Measurements from ENCODE around the gene MYBPC2. TPM values are rescaled to one million over a fixed set of nuclear protein-coding genes. Genes with fewer than 3 reads are reported as not detected.

The MYBPC2 gene
- total RNA-seq, 6 experiments from 2014 or later: 0.12 to 0.56 (median 0.30) TPM; not detected in 3

DNA sequence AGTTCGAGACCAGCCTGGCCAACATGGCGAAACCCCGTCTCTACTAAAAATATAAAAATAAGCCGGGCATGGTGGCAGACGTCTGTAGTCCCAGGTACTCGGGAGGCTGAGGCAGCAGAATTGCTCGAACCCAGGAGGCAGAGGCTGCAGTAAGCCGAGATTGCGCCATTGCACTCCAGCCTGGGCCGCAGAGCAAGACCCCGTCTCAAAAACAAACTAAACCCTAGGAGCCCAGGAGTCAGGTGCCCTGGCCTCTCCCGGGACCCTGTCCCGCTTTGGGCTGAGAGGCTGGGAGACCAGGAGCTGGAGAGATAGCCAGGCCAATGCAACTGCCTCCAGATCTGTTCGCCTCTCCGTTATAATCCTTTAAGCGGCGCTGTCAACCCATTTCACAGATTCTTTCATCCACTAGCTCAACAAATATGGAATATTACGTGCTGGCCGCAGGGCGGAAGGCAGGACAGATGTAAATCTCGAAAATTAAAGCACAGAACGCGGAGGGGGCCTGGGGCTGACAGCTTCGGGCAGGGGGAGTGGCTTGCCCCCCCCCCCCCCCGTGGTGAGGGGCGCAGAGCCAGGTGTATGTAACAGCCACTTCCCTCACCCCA, 5.3 kb upstream of the MYBPC2 start:
- Histone ChIP-seq H3K4me3 (no peak overlapping the region), H3K27ac (no peak overlapping the region), H3K4me1 (peaks cover 0 to 11% (median 2%) of the 10 kb centered on the region in 4 donors), H3K36me3 (no peaks in the 10 kb centered on the region), H3K9me3 (no peaks in the 10 kb centered on the region), H3K27me3 (no peaks in the 10 kb centered on the region)
- DNase-seq (no peak), ATAC-seq (no peak)
- intact Hi-C loops (cut with DNase I): no loop called here
- TF ChIP-seq POLR2A (IDR thresholded peaks at IDR 0.05): no peak
- no peak for TF ChIP-seq CTCF (IDR thresholded peaks at IDR 0.05)
- WGBS (ENCODE audit: insufficient coverage, low coverage, low lambda C conversion rate, missing lambda C conversion rate): 64% methylated on average over 13 of the region's 26 CpGs

- no peak overlapping the region for H3K4me3 ChIP-seq
- 23% methylated on average over 14 of the region's 38 CpGs for WGBS (ENCODE audit: insufficient coverage, low coverage, low lambda C conversion rate, missing lambda C conversion rate)
- no peaks in the 10 kb centered on the region for H3K36me3 ChIP-seq
- H3K9me3 ChIP-seq: no peaks in the 10 kb centered on the region
- intact Hi-C loops (cut with DNase I): no loop called here
- no peak overlapping the region for H3K27ac ChIP-seq
- peak; percentile 41 for TF ChIP-seq POLR2A (IDR thresholded peaks at IDR 0.05)
- TF ChIP-seq CTCF (IDR thresholded peaks at IDR 0.05): no peak
- peak; percentile 46 to 64 (median 48) for ATAC-seq
- peaks cover 0 to 11% (median 2%) of the 10 kb centered on the region in 4 donors for H3K4me1 ChIP-seq
- DNase-seq: peak; percentile 67 to 88 (median 86)
- no peaks in the 10 kb centered on the region for H3K27me3 ChIP-seq
Observed at GRCh38 chr19:50427997-50428425, 4.7 kb upstream of the MYBPC2 start.

- intact Hi-C loops (cut with DNase I): no loop called here
- TF ChIP-seq POLR2A (IDR thresholded peaks at IDR 0.05) (no peak), CTCF (IDR thresholded peaks at IDR 0.05) (no peak)
- ATAC-seq (no peak), DNase-seq (no peak)
- WGBS (ENCODE audit: insufficient coverage, low coverage, low lambda C conversion rate, missing lambda C conversion rate): 83% methylated on average over 1 of the region's 7 CpGs
- H3K27me3 ChIP-seq: no peaks in the 10 kb centered on the region
- H3K4me3 ChIP-seq: no peak overlapping the region
- H3K4me1 ChIP-seq: peaks cover 0 to 11% (median 2%) of the 10 kb centered on the region in 4 donors
- no peak overlapping the region for H3K27ac ChIP-seq
- no peaks in the 10 kb centered on the region for H3K9me3 ChIP-seq
- no peaks in the 10 kb centered on the region for H3K36me3 ChIP-seq
Observed at GRCh38 chr19:50428772-50429463, 3.8 kb upstream of the MYBPC2 start.

- Histone ChIP-seq H3K9me3 (no peaks in the 10 kb centered on the region), H3K36me3 (no peaks in the 10 kb centered on the region), H3K4me1 (peaks cover 0 to 11% (median 2%) of the 10 kb centered on the region in 4 donors), H3K27ac (no peak overlapping the region), H3K27me3 (no peaks in the 10 kb centered on the region), H3K4me3 (peak overlapping the region in 2 of 3 donors; percentile 51 to 59)
- intact Hi-C loops (cut with DNase I): no loop called here
- 40% methylated on average over 13 of the region's 13 CpGs for WGBS (ENCODE audit: insufficient coverage, low coverage, low lambda C conversion rate, missing lambda C conversion rate)
- DNase-seq (no peak), ATAC-seq (no peak)
- TF ChIP-seq POLR2A (IDR thresholded peaks at IDR 0.05) (no peak), CTCF (IDR thresholded peaks at IDR 0.05) (no peak)
Observed at GRCh38 chr19:50430888-50431342, 1.8 kb upstream of the MYBPC2 start.

Data from right lobe of liver (tissue), 6 donors.